HEK293 (cell line): ENCODE results near the gene ST3GAL5.

Experiments used
- ATF2 ChIP-seq: fragments of 450-650 bp; formaldehyde crosslinking; IDR thresholded peaks from 2 replicates; pipeline ENCODE4 v1.5.1; 2016; ENCODE audit warnings: missing biosample characterization, missing genetic modification characterization, low read depth
- CTCF ChIP-seq: fragments of 450-650 bp; formaldehyde crosslinking; IDR thresholded peaks from 2 replicates; pipeline ENCODE4 v1.5.1; 2016; ENCODE audit warnings: missing biosample characterization, missing genetic modification characterization
- ZNF514 ChIP-seq: fragments of 450-650 bp; formaldehyde crosslinking; IDR thresholded peaks from 2 replicates; pipeline ENCODE4 v1.5.1; 2016; ENCODE audit warnings: missing biosample characterization, missing genetic modification characterization

DNA sequence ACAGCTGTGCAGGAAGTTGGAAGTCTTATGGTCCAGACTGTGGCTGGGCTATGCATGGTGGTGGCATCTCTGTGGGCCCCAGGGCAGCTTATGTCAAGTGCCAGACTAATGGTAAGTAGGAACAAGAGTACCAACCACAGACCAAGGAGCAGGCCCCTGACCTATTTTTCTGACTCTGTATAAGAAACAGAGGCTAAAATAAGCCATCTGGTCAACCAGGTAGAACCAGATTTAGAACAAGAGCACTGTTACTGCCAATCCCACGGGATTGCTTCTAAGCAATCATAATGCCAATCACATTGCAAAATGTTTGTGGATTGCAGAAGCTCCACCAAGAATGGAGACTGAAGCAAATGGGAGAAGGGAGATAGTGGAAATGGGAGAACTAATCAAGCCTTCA, 11.1 kb upstream of the ST3GAL5 start:
- TF ChIP-seq ZNF514 (tag by site-specific recombination) (no peak), ATF2 (tag by site-specific recombination) (no peak), CTCF (tag by site-specific recombination) (no peak)
